Stimulated activated CD8-positive, alpha-beta memory T cell treated with anti-CD3 and anti-CD28 coated beads, Interleukin-7, amount 100 ng/mL, for 4 hours (primary cell): ENCODE data around the gene CSN3.
"Not testable (repeated sequence)": the region's sequence is repeated elsewhere in the genome, so short reads cannot be mapped to it uniquely, and the experiment has no call there.

Experiments used
- DNase-seq, 2 donors: peaks; one replicate each; pipeline ENCODE4 v3.0.0-alpha.2; 2020; ENCODE audit warnings: low read depth in 2 of 2

The CSN3 gene

GRCh38 chr4:70242297-70242696 is at the start of gene CSN3:
Gene CSN3 (plus strand): TSS chr4:70242597. CDS start chr4:70244820, 2,223 bp downstream.
- not testable (repeated sequence) for DNase-seq

GRCh38 chr4:70192895-70193294 is 49.5 kb upstream of the CSN3 start:
- no peak for DNase-seq

DNA sequence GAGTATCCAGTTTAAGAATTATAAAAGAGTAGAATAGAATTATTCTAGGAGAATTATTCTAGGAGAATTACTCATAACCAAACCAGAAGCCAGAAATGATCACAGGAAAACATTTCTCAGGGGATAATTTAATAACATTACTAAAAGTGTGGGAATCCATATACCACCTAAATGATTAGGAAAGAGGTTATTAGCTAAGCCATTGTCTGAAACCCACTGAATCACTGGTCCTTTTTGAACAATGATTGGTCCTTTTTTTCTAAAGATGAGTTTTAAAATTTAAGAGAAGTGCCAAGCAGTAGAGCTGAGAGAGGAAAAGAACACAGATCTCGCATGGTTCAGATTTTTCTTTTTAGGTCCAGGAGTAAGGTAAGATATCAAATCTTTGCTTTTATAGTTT is 47.0 kb upstream of the CSN3 start, which contains the start of gene ODAM:
TSS of gene ODAM (plus strand) at position 301 of the 400 bp plus-strand sequence. CDS start 819 bp downstream, outside the sequence.
- DNase-seq, result no peak

- no peak for DNase-seq
These were observed 45.5 kb upstream of the CSN3 start for GRCh38 chr4:70196857-70197256.

DNA sequence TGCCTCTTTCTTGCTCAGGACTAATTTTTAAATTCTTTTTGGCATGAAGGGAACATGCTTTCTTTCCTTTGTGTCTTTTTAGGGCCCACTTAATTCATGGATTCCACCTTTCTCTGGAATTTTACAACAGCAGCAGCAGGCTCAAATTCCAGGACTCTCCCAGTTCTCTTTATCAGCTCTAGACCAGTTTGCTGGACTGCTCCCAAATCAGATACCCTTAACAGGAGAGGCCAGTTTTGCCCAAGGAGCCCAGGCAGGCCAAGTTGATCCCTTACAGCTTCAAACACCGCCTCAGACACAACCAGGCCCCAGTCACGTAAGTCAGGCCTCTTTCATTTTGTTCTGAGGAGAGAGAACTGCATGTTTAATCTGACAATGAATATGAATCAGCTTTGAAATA is 44.6 kb upstream of the CSN3 start:
- no peak for DNase-seq

- no peak for DNase-seq
These were observed 38.8 kb upstream of the CSN3 start for GRCh38 chr4:70203601-70204000.

DNA sequence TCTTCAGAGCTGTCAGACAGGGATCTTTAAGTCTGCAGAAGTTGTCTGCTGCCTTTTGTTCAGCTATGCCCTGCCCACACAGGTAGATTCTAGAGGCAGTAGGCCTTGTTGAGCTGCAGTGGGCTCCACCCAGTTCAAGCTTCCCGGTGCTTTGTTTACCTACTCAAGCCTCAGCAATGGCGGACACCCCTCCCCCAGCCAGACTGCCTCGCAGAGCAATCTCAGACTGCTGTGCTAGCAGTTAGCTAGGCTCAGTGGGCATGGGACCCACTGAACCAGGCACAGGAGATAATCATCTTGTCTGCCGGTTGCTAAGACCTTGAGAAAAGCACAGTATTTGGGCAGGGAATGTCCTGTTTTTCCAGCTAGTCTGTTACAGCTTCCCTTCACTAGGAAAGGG is 29.6 kb upstream of the CSN3 start:
- DNase-seq, result not testable (repeated sequence)

DNA sequence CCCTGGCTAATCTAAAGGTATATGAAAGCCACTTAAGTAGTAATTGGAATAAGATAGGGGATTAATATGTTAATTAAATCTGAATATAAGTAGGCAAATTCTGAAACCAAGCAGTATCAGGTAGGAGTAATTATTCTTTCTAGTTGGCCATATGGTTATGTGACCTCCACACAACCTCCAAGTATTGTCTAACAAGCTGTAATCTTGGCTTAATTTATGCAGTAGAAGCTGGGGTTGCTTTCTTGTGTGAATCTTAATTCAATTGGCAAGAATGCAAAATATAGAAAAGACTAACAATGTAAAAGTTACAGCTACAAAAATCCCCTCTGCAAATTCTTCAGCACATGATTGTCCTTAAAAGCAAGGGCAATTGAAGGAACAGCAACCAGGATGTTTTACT is 26.3 kb upstream of the CSN3 start:
- DNase-seq, result not testable (repeated sequence)

DNA sequence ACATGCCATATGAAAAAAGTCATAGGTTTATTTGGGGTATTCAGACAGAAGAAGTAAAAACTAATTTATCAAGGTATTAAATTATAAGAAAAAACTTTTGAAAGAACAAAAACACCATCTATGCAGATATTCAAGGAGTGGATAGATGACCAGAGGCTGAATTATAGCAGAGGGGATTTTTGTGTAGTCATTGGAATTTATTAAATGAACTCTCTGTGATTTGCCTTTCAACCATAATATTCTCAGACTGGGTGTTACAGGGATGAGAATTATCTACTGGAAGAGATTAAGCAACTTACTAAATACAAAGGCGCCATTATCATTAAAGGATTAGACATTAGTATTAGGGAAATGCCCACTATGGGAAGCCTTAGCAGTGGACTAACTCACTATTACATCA is 25.8 kb upstream of the CSN3 start:
- not testable (repeated sequence) for DNase-seq

GRCh38 chr4:70221389-70221788 is 21.0 kb upstream of the CSN3 start:
- not testable (repeated sequence) for DNase-seq

- not testable (repeated sequence) for DNase-seq
These were observed 20.6 kb upstream of the CSN3 start for GRCh38 chr4:70221818-70222217.

GRCh38 chr4:70225824-70226223 is 16.6 kb upstream of the CSN3 start, which contains the start of gene FDCSP:
Gene FDCSP (plus strand): TSS chr4:70226124. CDS start chr4:70231195, 5,071 bp downstream.
- DNase-seq, result no peak

DNA sequence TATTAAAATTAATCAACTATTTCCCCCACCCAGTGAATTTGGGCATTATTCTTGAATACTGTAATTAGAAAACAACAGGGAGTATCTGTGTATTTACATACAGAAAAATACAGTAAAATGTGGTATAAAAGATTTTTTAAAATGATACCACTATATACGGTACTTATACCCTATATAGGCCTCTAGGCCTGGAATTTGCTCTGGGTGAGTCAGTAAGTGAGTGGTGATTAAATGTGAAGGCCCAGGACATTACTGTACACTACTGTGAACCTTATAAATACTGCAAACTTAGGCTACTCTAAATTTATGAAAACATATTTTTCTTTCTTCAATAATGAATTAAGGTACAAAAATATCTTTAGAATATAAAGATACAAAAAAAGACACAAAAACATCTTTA is 6.3 kb upstream of the CSN3 start:
- no peak for DNase-seq

DNA sequence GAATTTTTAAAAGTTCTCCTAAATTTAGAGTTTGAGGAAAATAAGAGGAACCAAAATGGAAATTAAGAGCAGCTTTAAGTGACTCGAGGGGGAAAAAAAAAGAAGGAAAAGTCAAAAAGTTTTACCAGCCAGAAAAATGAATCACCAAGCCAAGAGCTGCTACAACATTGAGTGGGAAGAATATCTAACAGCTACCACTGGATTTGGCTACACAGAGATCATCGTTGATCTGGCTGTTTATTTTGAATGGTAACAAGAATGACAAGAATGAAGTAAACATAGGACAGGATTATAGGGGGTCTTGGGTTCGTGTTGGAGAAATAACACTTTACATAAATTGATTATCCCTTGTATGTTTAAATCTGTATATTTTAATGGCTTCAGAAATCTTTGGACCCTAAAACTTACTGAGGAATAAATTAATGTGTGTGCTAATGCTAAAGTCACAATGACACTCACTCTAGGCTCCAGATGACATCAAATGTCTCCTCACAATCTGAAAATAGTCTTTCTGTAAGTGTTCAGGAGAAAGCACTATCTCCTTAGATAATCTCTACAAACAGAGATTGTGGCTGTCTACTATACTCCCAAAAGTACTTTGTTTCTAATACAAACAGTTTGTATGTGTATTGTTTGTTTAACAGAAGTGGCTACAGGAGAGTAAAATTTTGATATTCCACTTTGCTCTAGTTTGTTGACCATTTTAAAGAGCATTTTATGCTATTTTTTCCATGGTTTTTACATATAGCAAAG is 3.1 kb upstream of the CSN3 start:
- DNase-seq, result no peak

GRCh38 chr4:70239884-70240591 is 2.4 kb upstream of the CSN3 start:
- DNase-seq, result no peak

GRCh38 chr4:70243091-70243490 is 694 bp downstream of the CSN3 start:
- DNase-seq, result no peak

DNA sequence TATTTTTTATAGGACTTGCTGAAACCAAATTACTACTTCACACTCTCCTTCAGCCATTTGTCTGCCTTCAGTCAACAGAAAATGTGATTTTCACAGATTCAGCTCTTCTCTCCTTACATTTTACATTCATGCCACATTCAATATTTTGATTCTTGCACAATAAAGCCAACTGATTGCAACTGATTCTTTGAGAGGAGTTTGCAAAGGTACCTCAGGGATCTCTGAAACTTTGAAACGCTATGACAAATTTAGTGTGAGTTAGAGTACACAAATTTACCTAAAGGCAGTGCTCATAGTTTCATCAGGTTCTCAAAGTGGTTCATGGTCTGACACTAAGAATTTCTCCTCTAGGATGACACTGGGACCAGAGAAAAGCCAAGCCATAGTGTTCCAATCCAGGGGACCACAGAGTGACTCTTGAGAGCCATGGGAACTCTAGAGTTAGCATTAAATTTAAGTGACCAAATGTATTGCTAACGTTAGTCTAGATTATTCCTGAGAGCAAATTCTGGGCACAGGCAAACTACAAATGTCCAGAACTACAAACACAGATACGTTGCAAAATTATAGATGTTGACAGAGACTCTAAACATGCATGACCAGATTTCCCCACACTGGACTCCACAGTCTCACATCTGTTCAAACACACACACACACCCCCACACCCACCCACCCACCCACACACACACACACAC is 9.0 kb downstream of the CSN3 start:
- no peak for DNase-seq

- no peak for DNase-seq
These were observed 9.5 kb downstream of the CSN3 start for GRCh38 chr4:70251945-70252277.

GRCh38 chr4:70269674-70270073 is 27.3 kb downstream of the CSN3 start:
- no peak for DNase-seq

- no peak for DNase-seq
These were observed 34.7 kb downstream of the CSN3 start for GRCh38 chr4:70277121-70277520.

DNA sequence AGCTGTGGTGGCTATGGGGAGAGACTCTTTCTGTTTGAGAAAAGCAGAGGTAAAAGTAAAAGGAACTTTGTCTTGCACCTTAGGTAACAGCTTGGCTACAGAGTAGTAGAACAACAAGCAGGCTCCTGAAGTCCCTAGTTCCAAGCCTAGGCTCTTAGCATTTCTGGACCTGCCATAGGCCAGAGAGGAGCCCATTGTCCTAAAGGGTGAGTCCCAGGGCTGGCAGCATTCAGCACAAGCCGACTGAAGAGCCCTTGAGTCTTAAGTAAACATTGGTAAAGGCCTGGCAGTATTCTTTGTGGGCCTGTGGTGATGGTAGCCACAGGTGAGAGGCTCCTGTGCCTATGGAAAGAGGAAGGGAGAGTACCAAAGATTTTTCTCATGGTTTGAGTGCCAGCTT is 38.2 kb downstream of the CSN3 start:
- no peak for DNase-seq

GRCh38 chr4:70288651-70289050 is 46.3 kb downstream of the CSN3 start:
- DNase-seq, result no peak

DNA sequence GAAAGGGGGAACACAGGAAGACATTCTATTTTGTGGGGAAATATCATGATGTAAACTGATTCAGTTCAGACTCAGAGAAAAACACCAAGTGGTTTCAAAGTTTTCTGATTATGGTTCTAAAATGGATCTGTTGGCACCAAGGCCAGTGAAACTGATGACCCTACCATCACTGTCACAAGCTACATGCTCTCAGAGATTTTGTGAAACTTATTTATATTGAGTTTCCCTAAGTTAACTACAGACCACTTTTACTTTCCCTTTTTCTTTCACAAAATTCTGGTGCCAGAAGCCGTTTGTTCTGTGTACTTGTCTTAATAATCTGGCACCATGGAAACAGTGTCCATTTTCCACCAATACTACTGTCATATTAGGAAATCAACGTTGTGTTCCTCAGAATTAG is 48.9 kb downstream of the CSN3 start:
- DNase-seq, result no peak
